ENCODE data around the gene ACTC1. TPM values are rescaled to one million over a fixed set of nuclear protein-coding genes. Genes with fewer than 3 reads are reported as not detected.

The ACTC1 gene
- total and polyA plus RNA-seq, 2 donors (not counting 3 experiments of a cell fraction or from before 2014, with no cell fraction given) = 1.0 TPM; not detected in 1

DNA sequence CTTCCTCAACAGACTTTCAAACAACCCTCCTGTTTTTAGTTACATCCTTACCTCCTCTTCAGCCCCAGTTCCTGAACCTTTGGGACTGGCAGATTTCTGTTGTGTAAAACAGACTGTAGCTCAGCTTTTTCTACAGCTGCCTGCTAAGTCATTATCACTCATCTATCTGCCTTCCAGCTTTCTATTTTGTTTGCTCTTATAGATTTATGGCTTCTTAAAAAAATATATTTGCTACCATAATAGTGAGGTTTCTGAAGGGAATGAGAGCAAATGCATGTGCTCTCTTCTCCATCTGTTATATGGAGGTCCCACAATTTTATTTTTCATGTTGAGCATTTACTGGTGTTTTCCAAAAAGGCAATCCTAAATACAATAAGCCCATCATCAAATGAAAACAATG, 22.3 kb downstream of the ACTC1 start:
- no peaks in the 10 kb centered on the region for H3K9me3 ChIP-seq (replicated peaks; ENCODE audit: control insufficient read depth, insufficient read depth, low read length)
- H3K4me1 ChIP-seq (ENCODE audit: control insufficient read depth, extremely low read depth, insufficient read depth, low read length) = no peaks in the 10 kb centered on the region
- no peaks in the 10 kb centered on the region for H3K36me3 ChIP-seq (ENCODE audit: control insufficient read depth in 2 of 2, extremely low read depth in 1 of 2, insufficient read depth in 2 of 2, low read length in 2 of 2)
- TF ChIP-seq, protein P1, sequence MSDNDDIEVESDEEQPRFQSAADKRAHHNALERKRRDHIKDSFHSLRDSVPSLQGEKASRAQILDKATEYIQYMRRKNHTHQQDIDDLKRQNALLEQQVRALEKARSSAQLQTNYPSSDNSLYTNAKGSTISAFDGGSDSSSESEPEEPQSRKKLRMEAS (IDR thresholded peaks at IDR 0.05; ENCODE audit: insufficient read depth, insufficient read length) = no peak
- no peak for TF ChIP-seq POLR2A (IDR thresholded peaks at IDR 0.05; ENCODE audit: low read depth, low read length)
- no peak for TF ChIP-seq EZH2 (IDR thresholded peaks at IDR 0.05; ENCODE audit: borderline replicate concordance, low read depth, low read length, severe bottlenecking)
- no peak for TF ChIP-seq FOS (IDR thresholded peaks at IDR 0.05; ENCODE audit: borderline replicate concordance, insufficient read depth, low read length)
- no peak for TF ChIP-seq JUN (IDR thresholded peaks at IDR 0.05; ENCODE audit: borderline replicate concordance, insufficient read depth, insufficient read length, low read depth)
- no peak for TF ChIP-seq GATA2 (IDR thresholded peaks at IDR 0.05; ENCODE audit: insufficient read depth, insufficient read length, low read depth, low read length)
- TF ChIP-seq MYC (IDR thresholded peaks at IDR 0.05; ENCODE audit: low read depth, low read length) = no peak
- TF ChIP-seq CTCF (IDR thresholded peaks at IDR 0.05; ENCODE audit: extremely low read depth in 1 of 2, insufficient read depth in 1 of 2, low read depth in 1 of 2, low read length in 2 of 2) = no peak
- TF ChIP-seq POLR2AphosphoS5 (IDR thresholded peaks at IDR 0.05; ENCODE audit: insufficient read depth, low read depth, low read length) = no peak
- dilution Hi-C loops (cut with MboI; ENCODE audit: extremely low pct_ligation_motif_present, low sequenced_read_pairs) = no loop called here
- POLR2A ChIA-PET = no interaction called here
- BruUV-seq (replicated peaks) = no TSS peak
- no peak overlapping the region for H3K9ac ChIP-seq (replicated peaks; ENCODE audit: extremely low read depth, insufficient read depth, low read length)
- H3K79me2 ChIP-seq (ENCODE audit: control insufficient read depth, insufficient read depth, low read length) = no peaks in the 10 kb centered on the region
- no peak overlapping the region for H3K4me3 ChIP-seq (replicated peaks in 1 of 3; ENCODE audit: insufficient read depth in 1 of 3, low read depth in 1 of 3, low read length in 3 of 3)
- no peak overlapping the region for H3K4me2 ChIP-seq (ENCODE audit: insufficient read depth, low read length)
- no peaks in the 10 kb centered on the region for H3K9me1 ChIP-seq (replicated peaks; ENCODE audit: control insufficient read depth, extremely low read depth, insufficient read depth, low read length)
- CTCF ChIA-PET = interaction anchor here (1.1 to 1.2 kb wide), 3 partner anchors 37 to 147 kb away, joined by 3 read pairs; no protein-coding TSS in a partner anchor
- no peak overlapping the region for H2AFZ ChIP-seq (ENCODE audit: low read depth, low read length)
- intact Hi-C loops (cut with micrococcal nuclease) = no loop called here
- H3K27me3 ChIP-seq (ENCODE audit: control insufficient read depth in 2 of 2, insufficient read depth in 2 of 2, low read length in 2 of 2) = peaks cover 16 to 31% of the 10 kb centered on the region in 2 experiments
- no peak for DNase-seq (ENCODE audit: low read depth, low spot score)
- no peak for FAIRE-seq
- H3K27ac ChIP-seq (ENCODE audit: insufficient read depth, low read depth, low read length) = no peak overlapping the region
- H4K20me1 ChIP-seq (replicated peaks; ENCODE audit: control insufficient read depth, extremely low read depth, insufficient read depth, low read length) = no peaks in the 10 kb centered on the region
